ENCODE results near the gene ADGRV1. TPM values are rescaled to one million over a fixed set of nuclear protein-coding genes. Genes with fewer than 3 reads are reported as not detected.

The ADGRV1 gene
- total RNA-seq, 1 donor from 2014 or later, result 31.9 TPM

DNA sequence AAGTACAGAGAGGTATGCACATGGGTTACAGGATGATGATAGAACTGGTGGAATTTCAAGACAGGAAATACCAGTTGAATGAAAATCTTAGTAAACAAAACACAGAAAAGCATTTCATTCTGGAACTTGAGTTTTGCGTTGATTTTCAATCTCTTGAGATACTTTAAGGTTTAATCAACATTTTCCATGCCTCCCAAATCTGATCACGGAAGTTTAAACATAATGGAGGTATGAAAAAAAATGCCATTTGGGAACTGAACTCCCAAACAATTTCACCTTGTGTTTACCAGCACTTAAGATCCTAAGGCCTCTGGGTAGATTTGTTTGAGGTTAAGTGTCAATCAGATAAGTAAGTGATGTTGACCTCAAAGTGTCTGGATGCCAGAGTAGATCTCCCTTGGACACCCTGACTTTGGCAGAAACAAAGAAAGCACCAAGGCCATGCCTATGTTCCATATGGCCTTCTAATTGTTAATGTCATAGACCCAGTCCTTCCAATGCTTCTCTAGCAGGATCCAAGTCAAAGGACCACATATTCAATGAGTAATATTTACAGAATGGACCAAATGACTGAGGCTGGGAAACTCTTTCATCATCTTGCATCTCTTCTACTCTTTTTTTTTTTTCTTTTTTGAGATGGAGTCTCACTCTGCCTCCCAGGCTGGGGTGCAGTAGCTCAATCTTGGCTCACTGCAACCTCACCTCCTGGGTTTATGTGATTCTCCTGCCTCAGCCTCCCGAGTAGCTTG lies 607.6 kb downstream of the ADGRV1 start:
- no peak for DNase-seq (ENCODE audit: low spot score)

DNA sequence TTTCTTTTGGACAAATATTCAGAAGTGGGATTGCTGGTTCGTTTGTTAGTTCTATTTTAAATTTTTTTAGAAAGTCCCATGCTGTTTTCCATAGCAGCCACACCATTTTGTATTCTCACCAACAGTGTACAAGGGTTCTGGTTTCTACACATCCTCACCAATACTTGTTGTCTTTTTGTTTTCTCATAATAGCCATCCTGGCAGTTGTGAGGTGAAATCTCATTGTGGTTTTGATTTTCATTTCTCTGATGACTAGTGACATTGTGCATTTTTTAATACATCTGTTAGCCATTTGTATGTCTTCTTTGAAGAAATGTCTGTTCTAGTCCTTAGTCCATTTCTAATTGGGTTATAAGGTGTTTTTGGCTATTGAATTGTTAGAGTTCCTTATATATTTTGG lies 610.3 kb downstream of the ADGRV1 start:
- DNase-seq (ENCODE audit: low spot score), result no peak

DNA sequence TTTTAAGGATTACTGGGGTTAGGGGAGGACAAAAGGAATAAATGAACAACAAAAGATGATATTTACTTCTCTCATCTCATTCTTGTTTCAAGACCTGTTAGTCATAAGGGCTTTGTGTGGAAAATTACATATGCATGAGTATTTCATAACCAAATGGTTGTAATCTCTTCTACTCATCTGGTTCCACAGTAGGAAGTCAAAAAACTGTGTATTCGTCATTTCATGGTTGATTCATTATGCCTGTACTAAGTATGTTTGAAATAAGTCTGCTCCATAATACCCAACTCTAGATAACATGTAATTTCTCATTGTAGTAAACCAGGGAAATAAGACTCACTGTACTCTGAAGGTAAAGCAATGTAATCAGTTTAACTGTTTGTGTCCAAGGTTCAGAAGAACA lies 611.7 kb downstream of the ADGRV1 start:
- no peak for DNase-seq (ENCODE audit: low spot score)

DNA sequence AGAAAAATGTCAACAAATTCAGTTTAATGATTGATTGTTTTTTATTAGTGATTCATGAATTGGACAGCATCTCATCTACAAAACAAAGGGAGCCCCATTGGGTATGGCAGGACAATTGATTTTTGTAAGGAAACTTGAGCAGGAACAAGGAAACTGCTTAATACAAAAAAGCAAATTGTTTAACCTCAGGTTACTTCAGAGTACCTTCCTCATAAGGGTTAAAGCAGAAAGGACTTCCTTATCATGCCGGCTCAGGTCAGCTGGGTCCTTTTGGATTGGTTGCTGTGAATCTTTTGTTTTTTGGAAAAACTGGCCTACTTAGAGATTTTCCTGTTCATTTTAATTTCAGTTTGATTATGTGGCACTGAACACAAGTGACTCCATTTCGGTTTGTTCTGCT lies 612.7 kb downstream of the ADGRV1 start:
- DNase-seq (ENCODE audit: low spot score), result no peak

DNA sequence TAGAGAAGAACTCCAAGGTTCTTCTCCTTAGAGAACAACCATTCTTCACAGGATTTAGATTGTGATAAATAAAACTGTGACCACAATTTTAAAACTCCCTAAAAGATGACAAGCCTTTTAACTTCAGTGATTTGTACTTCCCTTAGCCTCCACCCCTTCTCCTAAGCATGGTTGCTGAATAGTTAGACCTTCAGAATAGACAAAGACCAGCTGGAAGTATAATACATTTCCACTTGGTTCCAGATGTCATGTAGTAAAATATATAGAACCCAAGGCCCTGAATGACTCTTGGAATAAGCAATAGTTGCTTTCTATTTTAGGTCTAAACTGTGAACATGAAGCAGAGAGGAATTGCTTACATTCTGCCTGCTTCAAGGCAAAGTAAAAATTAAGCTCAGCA lies 615.8 kb downstream of the ADGRV1 start:
- no peak for DNase-seq (ENCODE audit: low spot score)

DNA sequence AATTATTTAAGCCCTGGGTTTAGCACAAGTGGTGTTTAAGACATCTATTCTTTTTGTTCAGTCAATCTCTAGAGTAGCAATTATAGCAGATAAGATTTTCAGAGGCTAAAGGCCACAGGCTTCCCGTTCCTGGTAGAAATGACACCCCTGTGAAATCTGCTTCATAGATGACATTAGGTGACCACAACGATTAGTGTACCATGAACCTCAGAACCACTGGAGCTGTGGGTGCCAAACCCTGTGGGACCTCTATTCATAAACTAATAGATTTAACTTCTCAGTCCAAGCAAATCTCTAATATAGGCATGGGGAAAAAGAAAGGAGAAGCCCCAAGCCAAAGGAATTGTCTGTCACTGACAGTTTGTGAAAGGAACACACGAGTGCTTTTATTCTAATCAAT lies 617.1 kb downstream of the ADGRV1 start:
- DNase-seq (ENCODE audit: low spot score), result no peak

DNA sequence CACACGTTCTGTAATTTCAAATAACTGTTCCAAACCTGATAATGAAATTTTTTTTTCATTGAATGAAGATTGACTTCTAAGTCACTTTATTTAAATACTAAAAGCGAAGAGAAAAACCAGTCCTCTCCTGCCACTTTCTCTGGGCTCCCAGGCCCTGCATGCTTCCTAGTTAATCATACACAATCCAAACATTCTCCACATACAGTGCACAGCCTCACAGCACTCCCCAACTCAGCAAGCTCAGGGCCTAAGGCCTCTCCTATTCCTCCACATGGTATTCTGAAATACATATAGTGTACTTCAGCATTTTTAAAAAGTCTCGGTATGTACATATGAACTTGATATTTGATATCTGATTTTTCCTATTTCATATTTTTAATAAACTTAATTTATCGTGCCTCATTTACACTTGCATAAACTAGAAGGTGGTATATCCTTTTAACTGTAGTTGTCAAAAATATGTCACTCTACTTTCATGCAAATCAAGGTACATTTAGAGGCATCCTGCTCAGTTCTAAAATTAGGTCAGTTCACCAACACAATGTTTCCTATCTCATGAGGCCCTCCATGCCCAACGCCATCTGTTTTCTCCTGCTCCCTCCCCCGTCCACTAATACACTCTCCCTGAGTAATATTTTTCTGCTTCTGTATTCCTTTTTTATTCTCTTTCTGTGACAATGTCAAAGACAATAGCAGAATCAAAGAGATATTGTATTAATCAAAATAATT lies 617.9 kb downstream of the ADGRV1 start:
- DNase-seq (ENCODE audit: low spot score), result no peak

DNA sequence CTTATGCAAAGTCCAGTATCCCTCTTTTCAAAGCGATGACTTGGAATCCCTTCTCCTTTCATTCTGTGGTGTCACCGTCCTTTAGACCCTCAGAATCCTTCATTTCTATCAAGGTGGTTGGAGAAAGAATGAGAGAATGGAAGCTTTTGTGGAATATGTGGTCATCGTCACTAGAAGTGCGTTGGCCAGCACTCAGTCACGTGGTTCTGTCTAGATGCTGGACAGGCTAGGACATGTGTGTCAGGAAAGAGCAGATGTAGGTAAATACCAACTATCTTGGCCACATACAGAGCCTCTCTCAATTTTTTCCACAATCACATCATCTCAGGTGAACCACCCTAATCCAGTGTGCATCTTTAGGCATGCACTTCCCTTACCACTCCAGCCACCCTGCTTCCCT lies 618.5 kb downstream of the ADGRV1 start:
- no peak for DNase-seq (ENCODE audit: low spot score)

DNA sequence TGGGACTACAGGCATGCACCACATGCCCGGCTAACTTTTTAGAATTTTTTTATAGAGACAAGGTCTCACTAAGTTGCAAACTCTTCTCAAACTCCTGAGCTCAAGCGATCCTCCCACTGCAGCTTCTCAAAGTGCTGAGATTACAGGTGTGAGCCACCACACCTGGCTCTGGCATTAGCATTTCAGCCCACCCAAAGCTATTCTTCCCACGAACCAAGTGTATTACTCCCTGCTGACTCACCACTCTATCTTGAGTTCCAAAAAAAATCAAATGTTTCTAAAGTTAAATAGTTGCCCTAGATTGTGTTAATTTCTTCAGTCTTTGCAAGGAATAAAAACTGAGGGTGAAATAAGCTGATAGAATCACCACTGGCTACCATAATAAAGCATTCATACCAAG lies 619.0 kb downstream of the ADGRV1 start:
- DNase-seq (ENCODE audit: low spot score), result no peak

DNA sequence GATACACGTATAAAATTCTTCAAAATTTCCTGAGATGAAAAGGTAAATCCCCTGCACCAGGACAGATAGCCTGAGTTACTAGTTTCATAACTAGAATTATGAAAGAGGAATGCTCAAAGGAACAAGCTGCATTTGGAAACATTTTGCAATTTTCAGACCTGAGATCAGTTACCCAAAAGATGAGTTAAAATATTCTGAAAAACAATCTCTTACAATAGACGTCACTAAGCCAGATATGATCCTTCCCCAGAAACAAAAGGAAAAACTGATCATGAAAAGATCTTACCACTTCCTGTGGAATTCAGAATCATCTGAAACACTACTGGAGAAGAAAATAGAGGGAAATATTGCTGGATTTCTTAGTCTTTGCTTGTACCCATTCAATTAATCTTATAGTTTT lies 619.9 kb downstream of the ADGRV1 start:
- no peak for DNase-seq (ENCODE audit: low spot score)

DNA sequence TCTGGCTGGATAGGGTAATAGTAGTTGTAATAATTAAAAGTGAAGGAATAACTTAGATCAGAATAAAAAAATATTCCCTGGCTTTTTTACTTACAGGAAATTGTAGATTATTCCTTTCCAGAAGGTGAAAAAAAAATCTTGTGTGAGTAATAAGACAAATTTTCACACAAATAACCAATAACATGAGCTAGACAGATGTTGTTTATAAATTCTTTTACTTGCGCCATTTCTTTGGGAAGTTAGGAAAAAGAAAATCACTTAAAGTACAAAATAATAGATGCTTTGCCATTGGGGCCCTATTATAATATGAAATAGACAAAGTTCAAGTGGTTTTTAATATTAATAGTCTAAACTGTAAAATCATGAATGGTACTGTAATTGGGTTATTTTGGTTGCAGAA lies 620.4 kb downstream of the ADGRV1 start:
- no peak for DNase-seq (ENCODE audit: low spot score)

DNA sequence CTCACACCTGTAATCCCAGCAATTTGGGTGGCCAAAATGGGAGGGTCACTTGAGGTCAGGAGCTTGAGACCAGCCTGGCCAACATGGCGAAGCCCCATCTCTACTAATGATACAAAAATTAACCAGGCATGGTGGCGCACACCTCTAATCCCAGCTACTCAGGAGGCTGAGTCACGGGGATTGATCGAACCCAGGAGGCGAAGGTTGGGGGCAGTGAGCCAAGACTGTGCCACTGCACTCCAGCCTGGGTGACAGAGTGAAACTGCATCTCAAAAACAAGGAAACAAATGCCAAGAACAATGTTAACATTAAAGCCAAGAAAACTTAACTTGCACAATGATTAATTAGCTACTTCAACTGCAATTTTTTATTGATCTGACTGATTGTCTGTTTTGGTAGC lies 621.9 kb downstream of the ADGRV1 start:
- peak; percentile 80 for DNase-seq (ENCODE audit: low spot score)

DNA sequence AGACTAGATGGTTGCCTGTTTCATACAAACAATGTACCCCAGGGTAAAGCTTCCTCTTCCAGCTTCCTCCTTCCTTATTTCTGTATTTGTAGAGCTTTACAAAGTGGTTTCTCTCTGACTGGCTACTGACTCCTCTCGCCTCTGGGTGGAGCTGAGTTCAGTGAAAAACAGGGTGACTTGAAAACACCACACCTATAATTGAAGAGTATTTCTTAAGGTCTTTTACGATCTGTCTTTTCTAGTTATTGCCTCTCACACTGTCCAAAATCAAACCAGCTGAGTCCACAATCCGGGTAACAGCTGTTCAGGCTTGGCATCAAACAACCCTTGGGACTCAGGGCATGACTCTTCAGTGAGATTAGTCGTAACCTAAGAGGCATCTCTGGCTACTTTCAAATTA lies 624.2 kb downstream of the ADGRV1 start:
- no peak for DNase-seq (ENCODE audit: low spot score)

DNA sequence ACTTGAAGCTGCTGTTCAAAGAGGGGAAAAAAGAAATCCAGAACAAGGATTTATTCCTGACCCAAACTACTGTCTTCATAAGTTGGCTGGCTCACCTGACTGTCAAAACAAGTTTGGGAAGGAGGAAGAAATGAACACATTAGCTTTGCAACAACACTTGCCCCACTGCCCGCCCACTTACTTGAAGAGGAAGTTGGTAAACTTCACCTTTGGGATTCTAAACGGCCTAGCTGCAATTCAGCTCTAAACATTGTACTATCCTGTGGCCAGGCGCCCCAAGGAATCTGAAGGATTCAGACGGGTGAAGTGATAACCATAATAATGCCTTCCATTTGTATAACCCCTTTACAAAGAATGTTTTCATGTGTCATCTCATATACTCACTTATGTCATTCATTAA lies 625.1 kb downstream of the ADGRV1 start:
- DNase-seq (ENCODE audit: low spot score), result no peak

DNA sequence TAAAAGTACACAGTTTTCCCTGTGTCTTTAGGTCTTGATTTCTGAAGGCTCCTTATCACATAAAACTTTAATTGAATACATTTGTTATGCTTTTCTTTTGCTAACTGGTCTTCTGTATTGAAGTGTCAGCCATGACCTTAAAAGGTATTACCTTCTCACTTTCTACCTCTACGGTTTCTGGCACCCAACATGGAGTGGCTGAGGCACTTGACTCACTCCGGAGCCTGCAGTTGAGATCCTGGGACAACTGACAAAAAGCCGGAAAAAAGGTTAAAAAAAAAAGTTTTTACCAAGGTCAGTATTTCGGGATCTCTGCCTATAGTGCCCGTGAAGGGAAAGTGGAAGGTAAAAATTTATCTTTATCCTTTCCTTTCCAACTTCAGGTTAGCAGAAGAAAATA lies 627.5 kb downstream of the ADGRV1 start:
- DNase-seq (ENCODE audit: low spot score), result no peak

DNA sequence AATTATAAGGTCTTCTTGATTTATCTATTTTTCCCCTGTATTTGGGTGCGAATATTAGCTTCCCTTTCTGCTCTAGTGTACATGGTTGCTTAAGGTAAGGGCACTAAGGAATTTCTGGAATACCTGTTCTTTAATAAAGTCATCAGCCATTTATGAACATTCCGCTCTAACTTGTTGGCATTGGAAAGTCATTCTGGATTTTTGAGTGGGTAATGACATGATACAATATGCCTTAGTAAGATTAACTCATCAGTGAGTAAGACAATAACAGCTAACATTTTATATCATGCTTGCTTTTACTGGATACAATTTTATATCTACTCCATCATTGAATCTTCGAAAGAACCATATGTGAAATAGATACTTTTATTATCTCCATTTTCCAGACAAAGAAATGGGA lies 628.4 kb downstream of the ADGRV1 start:
- DNase-seq (ENCODE audit: low spot score), result no peak

DNA sequence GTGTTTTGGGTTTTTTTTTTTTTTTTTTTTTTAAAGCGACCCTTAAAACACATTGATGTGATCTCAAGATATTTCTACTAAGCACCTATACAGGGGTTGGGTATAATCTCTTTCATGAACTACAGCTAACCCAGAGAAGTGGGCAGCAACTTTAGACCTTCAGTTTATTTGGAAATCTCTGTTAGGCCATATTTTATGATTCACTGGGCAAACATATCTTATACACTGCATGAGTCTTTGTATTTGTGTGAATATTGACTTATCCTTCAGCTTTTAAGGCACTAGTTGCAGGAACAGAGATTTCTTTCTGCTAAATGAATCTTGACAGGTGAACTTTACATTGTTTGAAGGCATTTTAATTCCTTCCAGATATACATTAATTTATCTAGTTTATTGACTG lies 630.2 kb downstream of the ADGRV1 start:
- no peak for DNase-seq (ENCODE audit: low spot score)

DNA sequence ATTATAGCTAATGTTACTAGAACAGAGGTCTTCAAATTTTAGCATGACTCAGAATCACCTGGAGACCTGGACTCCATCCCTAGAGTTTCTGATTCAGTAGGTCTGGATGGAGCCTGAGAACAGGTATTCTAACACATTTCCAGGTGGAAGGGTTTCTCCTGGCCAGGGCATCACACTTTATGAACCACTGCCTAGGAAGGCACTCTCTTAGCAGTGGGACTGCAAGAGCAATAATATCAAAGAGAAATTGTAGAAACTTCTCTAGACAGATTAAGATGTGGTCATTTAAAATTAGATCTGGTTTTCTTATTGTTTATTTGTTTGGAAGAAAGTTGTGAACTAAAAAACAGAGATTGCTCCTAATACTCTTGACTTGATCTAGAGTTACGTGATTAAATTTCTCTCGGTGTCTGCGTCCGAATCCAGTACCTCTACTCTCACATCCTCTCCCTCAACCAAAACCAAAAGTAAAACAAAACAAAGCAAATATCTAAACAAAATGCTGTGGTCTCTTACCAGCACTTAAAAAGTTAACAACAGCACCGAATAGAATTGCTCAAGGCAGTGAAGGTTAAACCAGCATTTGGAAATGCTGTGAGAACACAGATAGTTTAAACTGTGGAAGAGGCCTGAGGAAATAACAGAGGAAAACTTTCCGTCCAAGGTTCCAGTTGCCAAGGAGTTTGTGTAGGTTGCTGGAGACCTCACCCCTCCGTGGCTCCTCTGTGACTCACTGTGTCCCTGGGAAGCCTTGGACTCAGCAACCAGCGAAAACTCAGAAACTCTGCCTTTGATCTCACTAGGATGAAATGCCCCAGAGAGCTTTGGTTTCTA lies 631.1 kb downstream of the ADGRV1 start:
- DNase-seq (ENCODE audit: low spot score), result no peak

DNA sequence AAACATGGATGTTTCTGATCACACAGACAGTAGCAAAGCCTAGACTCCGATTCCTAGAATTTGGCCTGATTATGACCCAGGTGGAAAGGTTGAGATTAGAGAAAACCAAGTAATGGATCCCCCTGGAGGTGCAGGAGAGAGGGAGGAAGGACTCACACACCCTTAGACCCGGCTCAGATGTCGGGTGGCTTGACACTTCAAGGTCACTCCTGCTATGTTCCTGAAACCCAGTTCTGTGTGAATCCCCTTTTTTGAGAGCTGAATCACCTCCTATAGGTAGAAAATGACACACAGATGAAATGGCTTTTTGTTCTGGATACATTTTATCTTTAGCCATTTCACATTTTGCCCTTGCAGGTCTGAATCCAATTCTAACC lies 631.7 kb downstream of the ADGRV1 start:
- DNase-seq (ENCODE audit: low spot score), result no peak

DNA sequence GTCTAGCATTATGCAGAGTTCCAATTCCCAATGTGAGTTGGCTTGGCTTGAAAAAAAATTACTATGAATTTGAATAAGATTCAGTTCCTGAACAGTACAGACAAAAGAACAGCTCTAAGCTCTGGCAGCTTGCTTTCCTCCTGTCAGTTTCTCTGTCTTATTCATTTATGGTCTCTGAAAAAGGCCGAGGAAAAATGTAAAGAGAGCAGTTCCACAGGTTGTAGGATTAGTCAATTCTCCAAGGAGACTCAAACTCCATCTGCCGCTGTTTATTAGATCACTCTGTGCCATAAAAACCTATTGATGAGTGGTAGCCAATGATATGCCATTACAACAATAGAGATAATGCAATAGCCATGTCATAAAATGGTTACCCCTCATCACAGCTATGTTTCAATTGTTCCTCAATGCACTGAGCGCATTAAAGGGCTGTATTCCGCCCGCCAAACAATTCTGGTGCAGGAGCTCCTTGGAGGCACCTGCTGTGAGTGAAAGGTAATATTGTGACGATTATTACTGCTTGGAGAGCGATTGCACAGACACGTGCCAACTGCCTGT lies 636.3 kb downstream of the ADGRV1 start:
- no peak for DNase-seq (ENCODE audit: low spot score)

DNA sequence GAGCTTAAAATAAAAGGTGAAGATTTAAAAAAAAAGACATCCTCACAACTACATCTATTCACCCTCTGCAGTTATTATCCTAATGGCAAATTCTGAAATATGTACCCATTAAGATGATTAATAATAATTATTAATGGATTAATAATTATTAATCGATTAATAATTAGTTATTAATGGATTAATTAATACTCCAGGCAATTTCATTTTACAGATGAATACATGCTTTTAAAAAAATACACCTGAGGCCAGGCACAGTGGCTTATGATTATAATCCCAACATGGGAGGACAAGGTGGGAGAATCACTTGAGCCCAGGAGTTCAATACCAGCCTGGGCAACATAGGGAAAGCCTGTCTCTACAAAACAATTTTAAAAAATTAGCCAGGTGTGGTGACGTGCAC lies 642.1 kb downstream of the ADGRV1 start:
- no peak for DNase-seq (ENCODE audit: low spot score)

DNA sequence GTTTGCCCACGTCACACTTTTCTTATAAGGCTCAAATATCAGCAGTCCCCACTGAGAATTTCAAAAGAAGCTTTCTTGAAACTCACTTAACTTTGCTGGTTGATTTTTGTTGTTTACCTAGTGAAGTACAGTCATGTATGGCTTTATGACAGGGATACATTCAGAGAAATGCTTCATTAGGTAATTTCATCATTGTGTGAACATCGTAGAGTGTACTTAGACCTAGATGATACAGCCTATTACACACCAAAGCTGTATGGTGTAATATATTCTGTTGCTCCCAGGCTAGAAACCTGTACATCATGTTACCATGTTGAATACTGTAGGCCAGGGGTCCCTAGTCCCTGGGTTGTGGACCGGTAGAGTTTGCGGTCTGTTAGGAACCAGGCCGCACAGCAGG lies 647.5 kb downstream of the ADGRV1 start:
- no peak for DNase-seq (ENCODE audit: low spot score)

DNA sequence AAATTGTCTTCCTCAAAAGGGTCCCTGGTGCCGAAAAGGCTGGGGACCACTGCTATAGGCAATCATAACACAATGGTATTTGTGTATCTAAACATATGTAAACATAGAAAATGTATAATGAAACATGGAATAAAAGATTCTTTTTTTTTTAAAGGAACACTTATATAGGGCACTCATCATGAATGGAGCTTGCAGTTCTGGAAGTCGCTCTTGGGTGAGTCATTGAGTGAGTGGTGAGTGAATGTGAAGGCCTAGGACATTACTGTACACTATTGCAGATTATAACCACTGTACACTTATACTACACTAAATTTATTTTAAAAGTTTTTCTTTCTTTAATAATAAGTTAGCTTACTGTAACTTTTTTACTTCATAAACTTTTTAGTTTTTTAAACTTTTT lies 648.1 kb downstream of the ADGRV1 start:
- no peak for DNase-seq (ENCODE audit: low spot score)

All from mucosa of gallbladder (tissue), 1 donor.